Activated T-cell treated with anti-CD3 and anti-CD28 coated beads, Interleukin-2, amount 50 U/mL, for 4 hours (primary cell): ENCODE measurements around the gene CMTM8. TPM values are rescaled to one million over a fixed set of nuclear protein-coding genes. Genes with fewer than 3 reads are reported as not detected.

Source experiments
- ATAC-seq, 2 donors: fragments of 200-7000 bp; cut with Tn5 transposase; one replicate each; pipeline ENCODE4 v1.10.0; 2021
- DNase-seq: peaks from one replicate; pipeline ENCODE4 v3.0.0-alpha.2; 2020
- H3K27me3 Mint-ChIP-seq: one replicate; pipeline ENCODE4 v1.8.0; 2021; ENCODE audit warnings: low read depth, mixed read lengths
- H3K36me3 Mint-ChIP-seq: one replicate; pipeline ENCODE4 v1.8.0; 2022; ENCODE audit warnings: mixed read lengths; ENCODE audit not compliant: insufficient read depth
- H3K4me1 Mint-ChIP-seq: one replicate; pipeline ENCODE4 v1.8.0; 2021; ENCODE audit warnings: low read depth, mixed read lengths
- H3K4me3 Mint-ChIP-seq: one replicate; pipeline ENCODE4 v1.8.0; 2021; ENCODE audit warnings: mild to moderate bottlenecking, moderate library complexity, mixed read lengths
- H3K9me3 Mint-ChIP-seq: one replicate; pipeline ENCODE4 v1.8.0; 2021; ENCODE audit warnings: mixed read lengths
- total RNA-seq, 3 donors: library from RNA; stranded (reverse); gene quantifications; one replicate each; pipeline ENCODE4 v1.2.1, GENCODE V29; 2021

CMTM8 gene
- total RNA-seq, 3 donors from 2014 or later = 3.9 to 6.3 (median 4.7) TPM

DNA sequence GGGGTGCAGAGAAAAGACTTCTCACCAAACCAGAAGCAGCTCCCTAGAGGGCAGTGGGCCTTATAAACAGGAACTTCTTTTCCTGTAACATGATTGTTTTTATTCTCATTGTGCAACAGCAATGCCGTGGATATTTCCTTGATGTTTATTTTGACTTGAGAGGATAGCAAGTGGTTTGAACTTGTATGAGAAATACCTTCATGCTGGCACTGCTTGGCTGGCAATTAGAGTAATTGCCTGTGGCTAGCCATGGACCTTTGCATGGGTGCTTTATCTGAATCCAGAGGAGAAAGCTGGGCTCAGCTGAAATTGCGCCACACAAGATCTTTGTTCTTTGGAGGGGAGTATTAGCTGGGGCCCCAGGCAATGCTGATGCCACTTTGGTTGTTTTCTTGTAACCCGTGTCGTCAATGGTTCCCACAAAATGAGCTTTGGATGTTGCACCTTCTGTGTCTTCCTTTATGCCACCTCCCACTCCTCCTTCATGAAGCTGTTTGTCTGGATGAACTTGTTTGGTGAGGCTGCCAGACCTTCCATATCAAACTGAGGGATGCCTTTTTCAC is 37.9 kb downstream of the CMTM8 start:
- DNase-seq (no peak), ATAC-seq (no peak)
- no peaks in the 10 kb centered on the region for H3K27me3 Mint-ChIP-seq
- peaks cover 18% of the 10 kb centered on the region for H3K4me1 Mint-ChIP-seq
- H3K4me3 Mint-ChIP-seq = no peak overlapping the region
- H3K9me3 Mint-ChIP-seq = no peaks in the 10 kb centered on the region
- H3K36me3 Mint-ChIP-seq = peaks cover 4% of the 10 kb centered on the region

DNA sequence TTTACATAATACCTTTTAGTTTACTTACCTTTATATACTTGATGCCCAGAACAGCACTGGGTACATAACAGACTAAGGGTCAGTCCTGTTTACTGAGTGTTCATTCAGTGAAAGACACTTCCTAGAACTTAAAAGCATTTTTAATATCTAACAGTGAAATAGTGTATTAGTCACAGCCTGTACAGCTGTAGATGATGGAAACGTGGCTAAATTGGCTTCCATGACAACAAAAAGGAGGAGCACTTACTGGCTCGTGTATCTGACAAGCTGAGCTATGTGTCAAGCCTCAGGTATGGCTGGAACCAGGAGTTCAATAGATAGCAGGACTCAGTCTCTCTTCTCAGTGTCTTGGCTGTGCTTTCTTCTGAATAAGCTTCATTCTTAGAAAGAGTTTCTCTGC is 40.2 kb downstream of the CMTM8 start:
- Mint-ChIP-seq H3K4me1 (peaks cover 29% of the 10 kb centered on the region), H3K27me3 (no peaks in the 10 kb centered on the region), H3K4me3 (no peak overlapping the region), H3K9me3 (no peaks in the 10 kb centered on the region), H3K36me3 (peaks cover 2% of the 10 kb centered on the region)
- ATAC-seq = no peak
- DNase-seq = no peak

DNA sequence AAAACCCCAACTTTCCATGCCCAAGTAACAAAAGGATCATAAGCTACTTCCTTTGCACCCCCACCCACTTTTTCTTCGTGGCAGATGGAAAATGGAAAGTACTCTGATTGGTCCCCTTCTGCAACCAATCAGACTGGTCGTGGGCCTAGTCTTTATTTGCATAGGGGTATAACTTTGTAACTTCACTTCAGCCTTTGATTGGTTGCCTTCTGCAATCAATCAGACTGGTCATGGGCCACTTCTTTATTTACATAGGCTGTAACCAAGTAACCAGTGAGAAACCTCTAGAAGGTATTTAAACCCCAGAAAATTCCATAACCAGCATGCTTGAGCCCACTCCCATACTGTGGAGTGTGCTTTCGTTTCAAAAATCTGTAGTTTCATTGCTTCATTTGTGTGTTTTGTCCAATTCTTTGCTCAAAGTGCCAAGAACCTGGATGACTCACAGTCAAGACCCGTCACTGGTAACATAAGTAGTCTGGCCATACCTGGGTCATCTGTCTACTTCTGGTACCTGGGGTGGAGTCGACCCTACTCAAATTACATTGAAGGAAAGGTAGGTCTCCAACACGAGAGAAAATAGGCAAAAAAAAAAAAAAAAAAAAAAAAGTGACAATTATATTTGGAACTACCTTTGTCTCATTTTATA is 41.9 kb downstream of the CMTM8 start:
- no peak for DNase-seq
- Mint-ChIP-seq H3K36me3 (no peaks in the 10 kb centered on the region), H3K4me3 (no peak overlapping the region), H3K4me1 (peaks cover 31% of the 10 kb centered on the region), H3K27me3 (no peaks in the 10 kb centered on the region), H3K9me3 (no peaks in the 10 kb centered on the region)
- ATAC-seq = no peak

DNA sequence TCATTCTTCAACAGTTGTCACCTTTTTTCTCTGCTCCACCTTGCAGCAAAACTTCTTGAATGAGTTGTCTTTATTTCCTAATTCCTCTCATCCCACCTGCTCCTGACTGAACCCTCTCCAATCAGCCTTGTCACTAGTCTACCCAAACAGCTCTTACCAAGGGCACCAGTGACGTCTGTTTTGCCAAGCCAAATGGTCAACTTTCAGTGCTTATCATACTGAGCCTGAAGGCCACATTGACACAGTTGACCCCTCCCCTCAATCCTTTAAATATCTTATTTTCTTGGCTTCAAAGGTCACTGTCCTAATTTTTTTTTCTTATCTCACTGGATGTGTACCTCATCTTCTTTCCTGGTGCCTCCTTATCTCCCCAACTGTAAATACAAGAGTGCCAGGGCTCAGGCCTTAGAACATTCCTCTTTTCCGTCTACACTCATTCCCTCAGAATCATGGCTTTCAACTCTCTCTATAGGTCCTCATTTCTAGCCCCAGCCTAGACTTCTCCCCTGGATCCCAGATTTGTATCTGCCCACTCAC is 43.2 kb downstream of the CMTM8 start:
- DNase-seq (no peak), ATAC-seq (no peak)
- Mint-ChIP-seq H3K9me3 (no peaks in the 10 kb centered on the region), H3K27me3 (no peaks in the 10 kb centered on the region), H3K4me3 (no peak overlapping the region), H3K4me1 (peaks cover 33% of the 10 kb centered on the region), H3K36me3 (no peaks in the 10 kb centered on the region)

DNA sequence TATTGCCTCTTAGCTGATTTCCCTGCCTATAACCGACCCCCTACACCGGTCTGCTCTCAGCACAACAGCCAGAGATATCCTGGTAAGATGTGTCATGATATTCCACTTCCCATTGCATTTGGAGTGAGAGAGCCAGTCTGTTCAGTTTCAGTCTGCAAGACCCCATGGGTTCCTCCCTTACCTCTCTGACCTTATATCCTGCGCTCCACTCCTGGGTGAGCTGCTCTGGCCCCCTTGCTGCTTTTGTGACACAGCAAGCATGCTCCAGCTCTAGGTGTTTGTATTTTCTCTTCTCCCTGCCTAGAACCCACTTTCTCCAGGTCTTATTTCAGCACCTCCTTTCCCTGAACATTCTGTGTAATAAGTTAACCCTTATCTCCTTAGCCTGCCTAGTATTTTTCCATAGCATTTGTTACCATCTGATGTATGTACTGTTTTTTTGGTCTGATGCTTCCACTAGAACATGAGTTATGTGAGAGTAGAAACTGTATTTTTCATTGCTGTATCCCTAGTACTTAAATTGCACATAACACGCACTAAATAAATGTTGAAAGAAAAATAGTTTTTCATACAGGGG is 44.2 kb downstream of the CMTM8 start:
- H3K36me3 Mint-ChIP-seq = no peaks in the 10 kb centered on the region
- peaks cover 35% of the 10 kb centered on the region for H3K4me1 Mint-ChIP-seq
- no peaks in the 10 kb centered on the region for H3K9me3 Mint-ChIP-seq
- ATAC-seq (no peak), DNase-seq (no peak)
- no peak overlapping the region for H3K4me3 Mint-ChIP-seq
- no peaks in the 10 kb centered on the region for H3K27me3 Mint-ChIP-seq

DNA sequence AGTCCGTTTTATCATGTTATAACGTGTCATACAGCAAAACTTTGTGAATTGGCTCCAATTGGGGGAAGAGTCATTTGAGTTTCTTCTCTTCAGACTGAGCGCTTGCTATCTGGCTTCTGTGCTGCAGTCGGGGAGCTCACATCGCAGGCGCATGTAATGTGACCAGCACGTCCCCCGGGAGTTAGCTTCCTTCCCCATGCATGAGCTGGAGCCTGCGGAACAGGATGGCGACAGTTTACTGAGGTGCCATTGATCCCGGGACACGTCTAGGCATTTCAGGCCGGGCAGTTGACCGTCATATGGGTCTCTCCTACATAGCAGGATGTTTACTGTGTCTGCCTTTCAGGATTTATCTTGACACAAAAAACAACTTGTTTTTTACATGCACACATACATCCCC is 44.8 kb downstream of the CMTM8 start:
- no peak for ATAC-seq
- Mint-ChIP-seq H3K4me1 (peaks cover 36% of the 10 kb centered on the region), H3K36me3 (no peaks in the 10 kb centered on the region), H3K4me3 (no peak overlapping the region), H3K27me3 (no peaks in the 10 kb centered on the region), H3K9me3 (no peaks in the 10 kb centered on the region)
- DNase-seq = no peak

DNA sequence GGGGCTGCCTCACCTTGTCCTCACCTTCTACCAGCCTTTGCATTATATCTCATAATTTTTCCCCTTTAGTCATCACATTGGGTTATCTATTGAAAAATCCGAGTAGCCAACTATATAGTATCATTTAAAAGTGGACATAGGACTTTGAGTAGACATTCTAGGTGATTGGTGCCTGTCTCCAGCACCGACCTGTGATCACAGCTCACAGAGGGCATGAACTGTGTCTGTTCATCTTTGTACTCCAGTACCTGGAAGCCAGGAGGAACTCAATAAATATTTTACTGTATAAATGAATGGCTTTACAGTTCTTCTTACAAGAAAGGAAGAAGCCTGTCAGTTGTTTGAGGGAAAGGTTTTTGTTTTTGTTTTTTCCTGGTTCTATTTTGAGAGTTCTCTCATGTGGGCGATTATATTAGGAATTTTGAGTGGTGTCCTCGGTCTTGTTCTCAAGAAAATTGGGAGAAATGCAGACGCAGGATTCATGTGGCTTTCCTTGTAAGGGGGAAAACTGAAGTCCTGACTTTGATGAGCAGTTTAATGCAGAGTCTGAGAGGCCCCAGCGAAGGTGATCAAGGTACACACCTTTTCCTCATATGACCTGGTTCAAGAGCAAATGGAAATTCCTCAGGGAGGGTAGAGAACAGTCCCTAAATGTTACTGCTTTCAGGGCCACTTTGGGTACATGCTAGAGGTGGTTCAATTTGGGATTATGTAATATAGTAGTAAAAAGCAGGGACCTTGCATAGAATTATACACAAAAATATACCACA is 46.1 kb downstream of the CMTM8 start:
- Mint-ChIP-seq H3K4me3 (no peak overlapping the region), H3K36me3 (no peaks in the 10 kb centered on the region), H3K4me1 (peaks cover 46% of the 10 kb centered on the region), H3K27me3 (no peaks in the 10 kb centered on the region), H3K9me3 (no peaks in the 10 kb centered on the region)
- ATAC-seq = no peak
- DNase-seq = no peak

DNA sequence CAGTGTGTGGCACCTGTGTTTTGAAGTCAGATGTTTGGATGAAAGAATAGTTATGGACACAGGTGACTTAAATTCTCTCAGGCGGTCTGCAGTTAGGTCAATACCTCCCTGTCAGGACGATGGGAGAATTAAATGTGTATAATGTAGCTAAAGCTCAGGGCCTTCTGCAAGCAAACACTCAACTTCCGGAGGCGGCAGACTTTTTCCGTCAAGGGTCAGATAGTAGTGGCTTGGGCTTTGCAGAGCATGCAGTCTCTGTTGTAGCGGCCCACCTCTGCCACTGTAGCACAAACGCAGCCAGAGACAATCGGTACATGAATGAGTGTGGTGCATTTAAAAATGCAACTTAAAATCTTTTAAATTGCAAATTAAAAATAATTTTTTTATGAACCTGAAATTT is 47.4 kb downstream of the CMTM8 start:
- H3K4me3 Mint-ChIP-seq = peak overlapping the region; percentile 14
- DNase-seq (no peak), ATAC-seq (no peak)
- no peaks in the 10 kb centered on the region for H3K36me3 Mint-ChIP-seq
- no peaks in the 10 kb centered on the region for H3K27me3 Mint-ChIP-seq
- peaks cover 46% of the 10 kb centered on the region for H3K4me1 Mint-ChIP-seq
- H3K9me3 Mint-ChIP-seq = no peaks in the 10 kb centered on the region

DNA sequence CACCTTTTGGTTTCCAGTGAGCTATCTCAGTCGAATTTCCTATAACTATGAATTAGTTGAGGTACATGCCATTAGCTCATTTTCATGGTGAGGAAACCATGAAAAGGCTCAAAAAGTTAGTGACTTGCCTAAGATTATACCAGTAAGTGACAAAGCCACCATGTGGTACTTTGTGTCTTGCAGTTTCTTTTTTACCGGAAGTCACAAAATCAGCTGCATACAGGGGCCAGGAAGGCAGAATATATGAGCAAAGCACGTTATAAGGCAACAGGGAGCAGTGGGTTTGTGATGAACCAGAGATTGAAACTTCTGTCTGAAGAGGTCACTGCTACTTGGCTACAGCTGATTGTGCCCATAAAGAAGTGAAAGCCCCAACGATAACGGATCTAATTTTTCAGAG is 50.3 kb downstream of the CMTM8 start:
- no peaks in the 10 kb centered on the region for H3K27me3 Mint-ChIP-seq
- peak overlapping the region; percentile 21 for H3K4me3 Mint-ChIP-seq
- H3K36me3 Mint-ChIP-seq = no peaks in the 10 kb centered on the region
- H3K9me3 Mint-ChIP-seq = no peaks in the 10 kb centered on the region
- peaks cover 34% of the 10 kb centered on the region for H3K4me1 Mint-ChIP-seq
- DNase-seq (no peak), ATAC-seq (peak; percentile 83 to 86)

DNA sequence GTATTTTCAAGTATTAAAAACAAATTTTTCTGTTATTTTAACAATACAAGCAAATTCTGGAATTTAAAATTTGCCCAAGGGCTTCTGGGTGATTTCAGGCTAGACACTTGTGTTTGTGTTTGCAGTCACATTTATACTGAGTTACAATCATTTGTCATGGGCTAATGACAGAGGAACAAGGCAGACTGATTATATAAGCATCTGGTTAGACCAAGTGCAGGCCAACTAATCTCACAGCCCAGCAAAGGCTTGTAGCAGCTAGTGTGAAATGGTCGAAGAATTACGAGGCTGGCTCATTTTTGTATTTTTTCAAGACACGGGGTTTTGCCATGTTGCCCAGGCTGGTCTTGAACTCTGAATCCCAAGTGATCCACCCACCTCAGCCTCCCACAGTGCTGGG is 52.1 kb downstream of the CMTM8 start:
- ATAC-seq (no peak), DNase-seq (no peak)
- Mint-ChIP-seq H3K36me3 (no peaks in the 10 kb centered on the region), H3K4me1 (peaks cover 28% of the 10 kb centered on the region), H3K4me3 (no peak overlapping the region), H3K9me3 (no peaks in the 10 kb centered on the region), H3K27me3 (no peaks in the 10 kb centered on the region)

DNA sequence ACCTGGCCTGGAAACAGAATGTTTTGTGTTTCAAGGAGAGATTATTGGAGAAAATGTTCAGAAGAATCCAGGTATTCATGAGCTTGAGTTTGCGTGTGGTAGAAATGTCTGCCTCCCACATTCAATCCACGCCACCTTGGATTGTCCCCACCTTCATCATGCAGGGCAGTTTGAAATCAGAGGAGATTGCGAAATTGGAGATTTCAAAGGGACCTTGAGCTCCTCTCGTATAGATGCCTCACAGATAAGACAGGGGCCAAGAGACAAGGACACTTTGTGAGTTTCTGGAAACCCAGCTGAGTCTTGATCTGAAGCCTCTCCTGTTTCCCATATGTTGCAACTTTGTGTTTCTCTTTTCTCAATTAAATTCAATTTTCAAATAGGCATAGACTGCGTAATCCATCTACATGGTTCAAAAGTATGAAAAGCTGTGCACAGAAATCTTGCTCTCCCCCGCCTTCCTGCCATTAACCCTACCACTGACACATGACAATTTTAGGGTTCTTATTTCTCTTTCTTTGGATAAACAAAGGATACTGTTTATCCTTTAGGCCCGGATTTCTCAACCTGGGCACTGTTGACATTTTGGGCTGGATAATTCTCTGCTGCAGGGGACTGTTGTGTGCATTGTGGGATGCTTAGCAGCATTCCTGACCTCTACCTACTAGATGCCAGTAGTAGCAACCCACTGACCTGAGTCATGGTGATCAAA is 53.8 kb downstream of the CMTM8 start:
- H3K9me3 Mint-ChIP-seq = no peaks in the 10 kb centered on the region
- no peak for DNase-seq
- no peak for ATAC-seq
- H3K36me3 Mint-ChIP-seq = no peaks in the 10 kb centered on the region
- H3K27me3 Mint-ChIP-seq = no peaks in the 10 kb centered on the region
- no peak overlapping the region for H3K4me3 Mint-ChIP-seq
- peaks cover 31% of the 10 kb centered on the region for H3K4me1 Mint-ChIP-seq

DNA sequence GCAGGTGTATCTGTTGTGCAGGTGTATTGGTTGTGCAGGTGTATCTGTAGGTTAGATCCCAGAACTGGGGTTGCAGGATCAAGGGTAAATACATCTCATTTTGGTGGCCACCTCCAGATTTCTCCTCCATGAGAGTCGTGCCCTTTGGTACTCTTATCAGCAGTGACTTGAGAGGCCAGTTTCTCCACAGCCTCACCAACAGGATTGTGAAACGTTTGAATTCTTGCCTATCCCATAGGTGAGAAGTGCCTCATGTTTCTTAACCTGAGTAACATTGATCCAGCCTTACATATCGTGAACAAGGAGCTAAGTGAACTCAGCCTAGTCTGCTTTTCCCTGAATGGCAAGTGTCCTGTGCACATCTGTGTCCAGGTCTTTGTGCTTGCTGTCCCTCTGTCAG is 55.4 kb downstream of the CMTM8 start:
- H3K4me1 Mint-ChIP-seq = peaks cover 34% of the 10 kb centered on the region
- DNase-seq (no peak), ATAC-seq (no peak)
- no peaks in the 10 kb centered on the region for H3K27me3 Mint-ChIP-seq
- no peak overlapping the region for H3K4me3 Mint-ChIP-seq
- H3K9me3 Mint-ChIP-seq = no peaks in the 10 kb centered on the region
- no peaks in the 10 kb centered on the region for H3K36me3 Mint-ChIP-seq

DNA sequence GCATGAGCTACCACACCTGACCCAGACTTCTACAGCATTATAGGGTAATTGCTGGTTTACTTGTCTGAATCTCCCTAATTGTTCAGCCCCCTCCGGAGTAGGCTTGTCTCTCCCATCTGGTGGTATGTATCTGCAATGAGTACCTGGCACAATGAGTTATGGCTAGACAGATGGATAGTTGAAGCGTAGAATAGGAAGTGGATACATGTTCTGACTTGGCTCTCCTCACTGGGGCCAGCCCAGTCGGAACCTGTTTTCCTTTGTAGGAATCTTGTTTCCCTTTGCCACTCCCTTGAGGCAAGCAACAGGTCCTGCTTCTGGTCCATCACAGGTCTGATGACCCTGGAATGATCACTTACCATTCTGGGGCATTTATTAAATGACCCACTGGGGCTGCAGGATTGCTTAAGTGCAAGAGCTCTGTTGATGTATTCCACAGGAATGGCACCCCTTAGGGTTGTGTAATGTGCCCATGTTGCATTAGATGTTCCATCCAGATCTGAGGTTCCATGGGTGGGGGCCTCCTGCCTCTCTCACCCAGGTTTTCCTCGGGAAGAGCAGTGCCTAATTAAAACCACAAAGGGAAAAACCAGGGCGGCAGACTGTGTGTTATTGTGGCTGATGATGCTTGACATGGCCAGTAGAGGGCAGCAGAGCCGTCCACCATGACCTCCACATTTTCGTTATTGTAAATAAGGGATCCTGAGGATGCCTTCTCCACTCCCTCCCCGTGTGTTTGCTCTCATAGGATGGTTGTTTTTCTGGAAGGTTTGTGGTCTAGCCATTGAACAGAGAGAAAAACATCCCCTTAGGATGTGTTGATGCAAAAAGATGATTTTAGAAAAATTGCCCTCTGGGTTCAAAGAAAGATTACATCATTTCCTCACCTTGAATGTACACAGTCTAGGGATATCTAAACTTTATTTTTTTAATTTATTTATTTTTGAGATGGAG is 58.0 kb downstream of the CMTM8 start:
- no peaks in the 10 kb centered on the region for H3K36me3 Mint-ChIP-seq
- DNase-seq (peak; percentile 54), ATAC-seq (peak; percentile 56 to 71)
- peaks cover 35% of the 10 kb centered on the region for H3K4me1 Mint-ChIP-seq
- H3K27me3 Mint-ChIP-seq = no peaks in the 10 kb centered on the region
- H3K4me3 Mint-ChIP-seq = peak overlapping the region; percentile 38
- no peaks in the 10 kb centered on the region for H3K9me3 Mint-ChIP-seq
